ENCODE results near the gene ARHGEF4. TPM values are rescaled to one million over a fixed set of nuclear protein-coding genes. Genes with fewer than 3 reads are reported as not detected.

The ARHGEF4 gene
- total RNA-seq, 1 experiment from 2014 or later, result 20.0 TPM

- Histone ChIP-seq H3K9me2 (ENCODE audit: insufficient read depth) (no peaks in the 10 kb centered on the region), H3F3A (ENCODE audit: insufficient read depth, low read depth) (peaks cover 7% of the 10 kb centered on the region; the same call in 1 of the 2 replicates), H3K27ac (no peak overlapping the region), H3K4me1 (replicated peaks; ENCODE audit: insufficient read depth) (peaks cover 10% of the 10 kb centered on the region), H2AFZ (no peak overlapping the region), H3K4me3 (no peak overlapping the region), H3K27me3 (ENCODE audit: insufficient read depth, low read depth) (no peaks in the 10 kb centered on the region), H3K36me3 (ENCODE audit: low read depth) (no peaks in the 10 kb centered on the region), H4K20me1 (ENCODE audit: insufficient read depth) (no peaks in the 10 kb centered on the region), H3K9me3 (ENCODE audit: insufficient read depth, low read depth) (no peaks in the 10 kb centered on the region), H3K4me2 (no peak overlapping the region), H3K79me2 (ENCODE audit: low read depth) (0 out of 2 replicates have a peak, but pooled peaks cover 4% of the 10 kb centered on the region)
- no TSS peak for BruUV-seq (replicated peaks)
- no peak for DNase-seq
- TF ChIP-seq EZH2 (IDR thresholded peaks at IDR 0.05; ENCODE audit: low read depth) (no peak), CTCF (conservative IDR thresholded peaks at IDR 0.05) (no peak)
- intact Hi-C loops (cut with micrococcal nuclease; ENCODE audit: unreplicated experiment), result no loop called here
- POLR2A ChIA-PET (ENCODE audit: unreplicated experiment), result no interaction called here
- CTCF ChIA-PET, result no interaction called here
These were observed 2.5 kb downstream of the ARHGEF4 start for GRCh38 chr2:130839011-130839780.

DNA sequence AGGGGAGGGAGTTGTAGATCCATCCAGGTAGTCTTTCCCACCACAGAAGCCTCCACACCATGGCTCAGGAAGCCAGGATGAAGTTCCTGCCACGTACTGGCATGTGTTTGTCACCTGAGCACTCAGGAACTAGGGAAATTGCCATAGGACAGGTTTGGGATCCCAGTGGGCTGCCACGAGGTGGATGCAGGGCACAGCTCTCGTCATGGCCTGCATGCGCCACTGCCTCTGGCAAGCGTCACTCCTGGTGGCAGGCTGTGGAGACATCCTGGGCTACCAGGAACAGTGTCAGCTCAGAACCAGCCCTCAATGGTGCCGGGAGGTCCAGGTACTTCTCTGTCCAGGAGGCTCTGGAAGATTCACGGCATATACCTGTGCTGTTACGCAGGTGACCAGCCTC is 3.8 kb downstream of the ARHGEF4 start:
- 0 out of 2 replicates have a peak, but pooled peaks cover 4% of the 10 kb centered on the region for H3K79me2 ChIP-seq (ENCODE audit: low read depth)
- no peaks in the 10 kb centered on the region for H4K20me1 ChIP-seq (ENCODE audit: insufficient read depth)
- no peak overlapping the region for H3K4me2 ChIP-seq
- H3K27me3 ChIP-seq (ENCODE audit: insufficient read depth, low read depth), result no peaks in the 10 kb centered on the region
- H3K9me3 ChIP-seq (ENCODE audit: insufficient read depth, low read depth), result no peaks in the 10 kb centered on the region
- H3K4me1 ChIP-seq (replicated peaks; ENCODE audit: insufficient read depth), result 0 out of 2 replicates have a peak, but pooled peaks cover 4% of the 10 kb centered on the region
- no peak overlapping the region for H3K4me3 ChIP-seq
- no peak overlapping the region for H3K27ac ChIP-seq
- no peaks in the 10 kb centered on the region for H3K9me2 ChIP-seq (ENCODE audit: insufficient read depth)
- TF ChIP-seq EZH2 (IDR thresholded peaks at IDR 0.05; ENCODE audit: low read depth) (no peak), CTCF (conservative IDR thresholded peaks at IDR 0.05) (no peak)
- ChIA-PET POLR2A (ENCODE audit: unreplicated experiment) (interaction anchor here (0.9 kb wide), 1 partner anchor 9 kb away, joined by 3 read pairs; no protein-coding TSS in a partner anchor), CTCF (no interaction called here)
- no TSS peak for BruUV-seq (replicated peaks)
- intact Hi-C loops (cut with micrococcal nuclease; ENCODE audit: unreplicated experiment), result no loop called here
- DNase-seq, result no peak
- peaks cover 7% of the 10 kb centered on the region; the same call in 1 of the 2 replicates for H3F3A ChIP-seq (ENCODE audit: insufficient read depth, low read depth)
- H3K36me3 ChIP-seq (ENCODE audit: low read depth), result no peaks in the 10 kb centered on the region
- no peak overlapping the region for H2AFZ ChIP-seq

GRCh38 chr2:130841741-130842365 is 5.1 kb downstream of the ARHGEF4 start:
- intact Hi-C loops (cut with micrococcal nuclease; ENCODE audit: unreplicated experiment), result no loop called here
- Histone ChIP-seq H3K36me3 (ENCODE audit: low read depth) (no peaks in the 10 kb centered on the region), H3K9me2 (ENCODE audit: insufficient read depth) (no peaks in the 10 kb centered on the region), H3K27me3 (ENCODE audit: insufficient read depth, low read depth) (no peaks in the 10 kb centered on the region), H2AFZ (no peak overlapping the region), H3K79me2 (ENCODE audit: low read depth) (0 out of 2 replicates have a peak, but pooled peaks cover 4% of the 10 kb centered on the region), H3F3A (ENCODE audit: insufficient read depth, low read depth) (0 out of 2 replicates have a peak, but pooled peaks cover 3% of the 10 kb centered on the region), H4K20me1 (ENCODE audit: insufficient read depth) (no peaks in the 10 kb centered on the region), H3K27ac (no peak overlapping the region), H3K9me3 (ENCODE audit: insufficient read depth, low read depth) (no peaks in the 10 kb centered on the region), H3K4me1 (replicated peaks; ENCODE audit: insufficient read depth) (no peaks in the 10 kb centered on the region), H3K4me3 (no peak overlapping the region), H3K4me2 (no peak overlapping the region)
- TF ChIP-seq CTCF (conservative IDR thresholded peaks at IDR 0.05), result no peak
- TF ChIP-seq EZH2 (IDR thresholded peaks at IDR 0.05; ENCODE audit: low read depth), result no peak
- POLR2A ChIA-PET (ENCODE audit: unreplicated experiment), result no interaction called here
- BruUV-seq (replicated peaks), result no TSS peak
- no peak for DNase-seq
- CTCF ChIA-PET, result interaction anchor here (0.6 kb wide), 1 partner anchor 46 kb away, joined by 7 read pairs; no protein-coding TSS in a partner anchor
